H1 (cell line): ENCODE data around the gene MELK. TPM values are rescaled to one million over a fixed set of nuclear protein-coding genes. Genes with fewer than 3 reads are reported as not detected.

Experiments
- CTCF ChIA-PET: fragments of 300-600 bp; sonication (Branson Sonifier 250); formaldehyde crosslinking; loops from one replicate; lab custom pipeline; 2021; ENCODE audit not compliant: partially characterized antibody; lab: Charles Lee
- POLR2A ChIA-PET: fragments of 300-600 bp; sonication (Branson Sonifier 250); formaldehyde crosslinking; loops from one replicate; lab custom pipeline; 2021; ENCODE audit warnings: inconsistent platforms; ENCODE audit not compliant: partially characterized antibody; lab: Charles Lee
- DNase-seq, 2 experiments: peaks; one replicate each; pipeline versions ENCODE4 v3.0.0 to v3.0.0-alpha.2; 2010 to 2022; ENCODE audit warnings: low spot score in 2 of 2, low read depth in 1 of 2, mixed read lengths in 1 of 2
- FAIRE-seq: peaks from 2 replicates; lab custom pipeline; 2011; peaks lifted over from hg19 to GRCh38; lab: Jason Lieb, UNC
- H2AFZ ChIP-seq: 2 replicates; pipeline ENCODE4 v1.8.1; 2012; ENCODE audit warnings: low read length, inconsistent platforms
- H2AK5ac ChIP-seq: 2 replicates; pipeline ENCODE4 v1.6.1; 2013; ENCODE audit warnings: low read depth, low read length
- H2BK120ac ChIP-seq: replicated peaks from 2 replicates; pipeline ENCODE3; 2013; ENCODE audit warnings: low read depth, low read length, inconsistent platforms
- H2BK12ac ChIP-seq: 2 replicates; pipeline ENCODE4 v1.6.1; 2013; ENCODE audit warnings: low read depth, low read length
- H2BK15ac ChIP-seq: 2 replicates; pipeline ENCODE4 v1.6.1; 2013; ENCODE audit warnings: low read length
- H2BK20ac ChIP-seq: 2 replicates; pipeline ENCODE4 v1.6.1; 2013; ENCODE audit warnings: low read length
- H2BK5ac ChIP-seq: 2 replicates; pipeline ENCODE4 v1.6.1; 2013; ENCODE audit warnings: low read depth, low read length
- H3K14ac ChIP-seq: 2 replicates; pipeline ENCODE4 v1.6.1; 2013; ENCODE audit warnings: inconsistent platforms; ENCODE audit not compliant: insufficient read length
- H3K18ac ChIP-seq: 2 replicates; pipeline ENCODE4 v1.6.1; 2013; ENCODE audit warnings: low read length; ENCODE audit errors: extremely low read depth
- H3K23ac ChIP-seq: 2 replicates; pipeline ENCODE4 v1.6.1; 2013; ENCODE audit warnings: inconsistent platforms; ENCODE audit not compliant: insufficient read length
- H3K23me2 ChIP-seq: 2 replicates; pipeline ENCODE4 v1.6.1; 2013; ENCODE audit warnings: low read depth, low read length
- H3K27ac ChIP-seq: 2 replicates; pipeline ENCODE4 v1.6.1; 2011; ENCODE audit warnings: low read depth, low read length, inconsistent platforms
- H3K27me3 ChIP-seq, 4 experiments: replicated peaks in 1 of 4; 1 replicate in 1 of 4; 2 replicates in 3 of 4; pipeline versions ENCODE4 v1.6.1 to v1.8.1; 2011 to 2013; ENCODE audit warnings: low read length in 3 of 4, mild to moderate bottlenecking in 3 of 4, inconsistent platforms in 2 of 4, mixed read lengths in 2 of 4, moderate library complexity in 1 of 4; ENCODE audit not compliant: control insufficient read depth in 3 of 4, insufficient read depth in 3 of 4; ENCODE audit errors: extremely low read depth in 1 of 4
- H3K36me3 ChIP-seq, 4 experiments: 2 replicates each; pipeline versions ENCODE4 v1.6.1 to v1.8.1; 2011 to 2013; ENCODE audit warnings: mild to moderate bottlenecking in 4 of 4, low read length in 3 of 4, moderate library complexity in 2 of 4, control low read depth in 1 of 4, inconsistent platforms in 1 of 4; ENCODE audit not compliant: insufficient read depth in 4 of 4, control insufficient read depth in 2 of 4
- H3K4ac ChIP-seq: replicated peaks from 2 replicates; pipeline ENCODE3; 2013; ENCODE audit warnings: low read length, low read depth, mixed read lengths, inconsistent platforms; ENCODE audit not compliant: insufficient read length
- H3K4me1 ChIP-seq, 4 experiments: replicated peaks in 1 of 4; 1 replicate in 1 of 4; 2 replicates in 3 of 4; pipeline versions ENCODE4 v1.6.1 to v1.8.1; 2011 to 2013; ENCODE audit warnings: low read length in 3 of 4, inconsistent platforms in 2 of 4, mixed read lengths in 1 of 4; ENCODE audit not compliant: insufficient read depth in 4 of 4, control insufficient read depth in 3 of 4
- H3K4me2 ChIP-seq, 2 experiments: 2 replicates each; pipeline versions ENCODE4 v1.6.1 to v1.8.1; 2011 to 2013; ENCODE audit warnings: low read depth in 2 of 2, low read length in 2 of 2, control low read depth in 1 of 2, inconsistent platforms in 1 of 2, mild to moderate bottlenecking in 1 of 2; ENCODE audit not compliant: insufficient read depth in 1 of 2
- H3K4me3 ChIP-seq, 4 experiments: fragments of 200-600, 300-600 bp in 1 of 4; sonication (generic), shearing (Covaris generic), sonication (Bioruptor Twin) in 1 of 4; 2 replicates each; pipeline versions ENCODE4 v1.5.1 to v1.8.1; 2011 to 2016; ENCODE audit warnings: low read length in 4 of 4, low read depth in 3 of 4, control low read depth in 2 of 4, inconsistent platforms in 2 of 4, mild to moderate bottlenecking in 2 of 4, mixed read lengths in 1 of 4, moderate library complexity in 1 of 4; ENCODE audit not compliant: insufficient read depth in 2 of 4; ENCODE audit errors: extremely low read depth in 1 of 4
- H3K56ac ChIP-seq: replicated peaks from 2 replicates; pipeline ENCODE3; 2013; ENCODE audit warnings: low read depth, mild to moderate bottlenecking, mixed read lengths, low read length, inconsistent platforms; ENCODE audit not compliant: insufficient read length
- H3K79me1 ChIP-seq: 2 replicates; pipeline ENCODE4 v1.6.1; 2013; ENCODE audit warnings: low read depth, low read length, control low read depth
- H3K79me2 ChIP-seq, 2 experiments: 2 replicates each; pipeline versions ENCODE4 v1.6.1 to v1.8.1; 2012 to 2013; ENCODE audit warnings: low read length in 2 of 2, mild to moderate bottlenecking in 2 of 2, inconsistent platforms in 1 of 2; ENCODE audit not compliant: insufficient read depth in 2 of 2, control insufficient read depth in 1 of 2
- H3K9ac ChIP-seq, 4 experiments: replicated peaks in 1 of 4; 1 replicate in 1 of 4; 2 replicates in 3 of 4; pipeline versions ENCODE4 v1.6.1 to v1.8.1; 2011 to 2013; ENCODE audit warnings: low read depth in 3 of 4, low read length in 3 of 4, control low read depth in 2 of 4, mild to moderate bottlenecking in 2 of 4, moderate library complexity in 2 of 4, inconsistent platforms in 1 of 4; ENCODE audit errors: extremely low read depth in 1 of 4
- H3K9me3 ChIP-seq, 2 experiments: 2 replicates each; pipeline versions ENCODE4 v1.6.1 to v1.8.1; 2012 to 2013; ENCODE audit warnings: mild to moderate bottlenecking in 2 of 2, moderate library complexity in 2 of 2, control low read depth in 1 of 2, inconsistent platforms in 1 of 2, low read depth in 1 of 2, low read length in 1 of 2, mixed read lengths in 1 of 2; ENCODE audit not compliant: insufficient read depth in 2 of 2
- H4K20me1 ChIP-seq, 2 experiments: replicated peaks in 1 of 2; 2 replicates each; pipeline versions ENCODE3 to v1.8.1; 2011 to 2013; ENCODE audit warnings: inconsistent platforms in 2 of 2, low read length in 2 of 2, mild to moderate bottlenecking in 1 of 2; ENCODE audit not compliant: insufficient read depth in 2 of 2, control insufficient read depth in 1 of 2
- H4K5ac ChIP-seq: 2 replicates; pipeline ENCODE4 v1.6.1; 2013; ENCODE audit warnings: low read length, low read depth, mixed read lengths, inconsistent platforms; ENCODE audit not compliant: insufficient read length
- H4K8ac ChIP-seq: 2 replicates; pipeline ENCODE4 v1.8.0; 2013; ENCODE audit warnings: mild to moderate bottlenecking, moderate library complexity, low read length, inconsistent platforms; ENCODE audit not compliant: insufficient read depth; ENCODE audit errors: extremely low read depth
- H4K91ac ChIP-seq: replicated peaks from 2 replicates; pipeline ENCODE3; 2013; ENCODE audit warnings: low read length, mixed read lengths, inconsistent platforms; ENCODE audit not compliant: insufficient read length
- ASH2L ChIP-seq: fragments of 200-600, 300-600 bp; sonication (generic); IDR thresholded peaks from one replicate; pipeline ENCODE4 v1.7.1; 2017; ENCODE audit warnings: low read length
- BRCA1 ChIP-seq: IDR thresholded peaks from 2 replicates; pipeline ENCODE4 v1.6.1; 2012; ENCODE audit warnings: low read depth, low read length, improper control_type of control experiment
- EP300 ChIP-seq, 2 experiments: IDR thresholded peaks; 1 replicate in 1 of 2; 2 replicates in 1 of 2; pipeline ENCODE4 v1.6.1; 2011 to 2012; ENCODE audit warnings: low read depth in 2 of 2, low read length in 2 of 2, mild to moderate bottlenecking in 2 of 2, borderline replicate concordance in 1 of 2, inconsistent platforms in 1 of 2, moderate library complexity in 1 of 2
- HDAC2 ChIP-seq, 2 experiments: fragments of 300-600 bp in 1 of 2; sonication (generic) in 1 of 2; IDR thresholded peaks; 2 replicates each; pipeline ENCODE4 v1.6.1; 2011 to 2012; ENCODE audit warnings: low read depth in 2 of 2, low read length in 2 of 2, mild to moderate bottlenecking in 2 of 2, moderate library complexity in 2 of 2, borderline replicate concordance in 1 of 2, inconsistent platforms in 1 of 2
- JUN ChIP-seq: IDR thresholded peaks from 2 replicates; pipeline ENCODE4 v1.6.1; 2011; ENCODE audit warnings: low read depth, mild to moderate bottlenecking, improper control_type of control experiment, low read length
- POU5F1 ChIP-seq: IDR thresholded peaks from 2 replicates; pipeline ENCODE4 v1.6.1; 2011; ENCODE audit warnings: low read depth, mild to moderate bottlenecking, low read length, moderate library complexity
- RXRA ChIP-seq: IDR thresholded peaks from 2 replicates; pipeline ENCODE4 v1.6.1; 2011; ENCODE audit warnings: low read depth, mild to moderate bottlenecking, low read length, moderate library complexity; ENCODE audit not compliant: insufficient read depth
- SUZ12 ChIP-seq: fragments of 200-600 bp; sonication (generic); IDR thresholded peaks from 2 replicates; pipeline ENCODE4 v1.6.1; 2012; ENCODE audit warnings: mild to moderate bottlenecking, inconsistent platforms, low read length, moderate library complexity, mixed read lengths
- TEAD4 ChIP-seq: IDR thresholded peaks from 2 replicates; pipeline ENCODE4 v1.6.1; 2012; ENCODE audit warnings: low read depth, low read length, inconsistent platforms, mixed read lengths
- WGBS, 2 experiments: shearing (Covaris generic) in 1 of 2; methylation state at CpG; one replicate each; pipeline versions ENCODE4 v1.1.6 to v1.1.7; 2013 to 2015; ENCODE audit warnings: low lambda C conversion rate in 2 of 2, mixed read lengths in 2 of 2, inconsistent platforms in 1 of 2, low coverage in 1 of 2, missing lambda C conversion rate in 1 of 2; ENCODE audit not compliant: insufficient replicate concordance in 2 of 2, insufficient coverage in 1 of 2, insufficient read length in 1 of 2; ENCODE audit errors: extremely low coverage in 1 of 2, missing lambda C conversion rate in 1 of 2; 5-methylcytosine and 5-hydroxymethylcytosine counted together
- polyA plus RNA-seq, 7 experiments: library from polyadenylated mRNA; depleted of rRNA in 3 of 7; stranded (reverse) in 5 of 7; unstranded in 2 of 7; fragments of >200 nt in 5 of 7; fragments of 200-250 nt in 2 of 7; gene quantifications; 1 replicate in 5 of 7; 2 replicates in 1 of 7; 4 replicates in 1 of 7; pipeline versions ENCODE4 v1.2.1 to v1.2.3, GENCODE V29; 2011 to 2013; ENCODE audit warnings: missing spikeins in 2 of 7, mixed read lengths in 2 of 7
- total RNA-seq: library from RNA; stranded (reverse); fragmentation: NEBNext Ultra II Directional; extraction: Animal tissue kit (Norgen Biotek cat#: 25700); gene quantifications from 2 replicates; pipeline ENCODE4 v1.2.1, GENCODE V29; 2021

MELK gene
- total and polyA plus RNA-seq, 2 of the 8 experiments (the other 6 are each of a cell fraction or from before 2014, with no cell fraction given) = 26.2 to 53.1 TPM

DNA sequence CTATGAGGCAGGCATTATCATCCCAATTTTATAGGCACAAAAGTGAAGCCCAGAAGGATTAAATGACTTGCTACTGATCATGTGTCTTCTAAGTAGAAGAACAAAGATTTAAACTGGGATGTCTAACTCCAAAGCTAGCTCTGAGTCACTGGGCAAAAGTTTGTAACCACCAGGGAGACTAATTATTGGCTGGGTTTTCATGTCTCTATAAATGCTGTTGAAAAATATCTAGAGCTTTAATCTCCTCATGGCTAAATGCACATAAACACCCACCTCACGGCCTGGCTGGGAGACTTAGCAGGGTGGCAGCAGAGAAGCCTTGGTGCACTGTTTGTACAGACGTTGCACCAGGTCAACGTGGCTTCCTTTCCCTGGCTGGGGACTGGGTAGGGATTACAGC, 144.6 kb downstream of the MELK start:
- Histone ChIP-seq H4K5ac (no peak overlapping the region), H3K23me2 (no peaks in the 10 kb centered on the region), H3K23ac (no peak overlapping the region), H3K4me2 (no peak overlapping the region)
- 83% methylated on average over 3 of the region's 3 CpGs; no CpG with 5 or more reads in 1 of the 2 experiments for WGBS, 2 experiments
- TF ChIP-seq POU5F1 (no peak), BRCA1 (no peak), JUN (no peak), HDAC2 (IDR thresholded peaks at IDR 0.05; ENCODE audit: borderline replicate concordance in 1 of 2, low read depth in 2 of 2, low read length in 2 of 2) (no peak), ASH2L (no peak), TEAD4 (no peak), EP300 (IDR thresholded peaks at IDR 0.05; ENCODE audit: borderline replicate concordance in 1 of 2, low read depth in 2 of 2, low read length in 2 of 2) (no peak), SUZ12 (no peak), RXRA (no peak)
- TF ChIP-seq, all 59 proteins: peak for 0
- no peaks in the 10 kb centered on the region for H3K36me3 ChIP-seq
- H3K79me2 ChIP-seq = no peaks in the 10 kb centered on the region
- DNase-seq (no peak), FAIRE-seq (no peak)
- ChIA-PET CTCF (interaction anchor here (1.0 kb wide), 1 partner anchor 12 kb away, joined by 3 read pairs; no protein-coding TSS in a partner anchor), POLR2A (no interaction called here)
- no peak overlapping the region for H3K4ac ChIP-seq
- H3K27ac ChIP-seq = no peak overlapping the region
- no peak overlapping the region for H2AK5ac ChIP-seq
- no peak overlapping the region for H3K14ac ChIP-seq
- no peaks in the 10 kb centered on the region for H3K27me3 ChIP-seq
- H2AFZ ChIP-seq = no peak overlapping the region
- no peak overlapping the region for H2BK15ac ChIP-seq
- no peaks in the 10 kb centered on the region for H4K20me1 ChIP-seq
- H4K8ac ChIP-seq = no peak overlapping the region
- H4K91ac ChIP-seq = no peak overlapping the region
- H2BK12ac ChIP-seq = no peak overlapping the region
- no peak overlapping the region for H3K18ac ChIP-seq
- no peak overlapping the region for H2BK120ac ChIP-seq
- H3K4me3 ChIP-seq = no peak overlapping the region
- H2BK5ac ChIP-seq = no peak overlapping the region
- no peaks in the 10 kb centered on the region for H3K9me3 ChIP-seq
- H3K4me1 ChIP-seq = no peaks in the 10 kb centered on the region
- no peak overlapping the region for H3K9ac ChIP-seq
- no peaks in the 10 kb centered on the region for H3K79me1 ChIP-seq
- H3K56ac ChIP-seq = no peak overlapping the region
- H2BK20ac ChIP-seq = no peak overlapping the region
